HG03064 (cell line): ENCODE results near the gene ANGPT4.

Experiments
- ATAC-seq: cut with Tn5 transposase; IDR thresholded peaks from one replicate; pipeline ENCODE4 v1.9.1; 2021; ENCODE audit warnings: low read depth; ENCODE audit not compliant: unreplicated experiment

The ANGPT4 gene

GRCh38 chr20:942611-943010 is 26.5 kb upstream of the ANGPT4 start:
- ATAC-seq = no peak

GRCh38 chr20:940926-941325 is 24.8 kb upstream of the ANGPT4 start:
- no peak for ATAC-seq

GRCh38 chr20:939606-940005 is 23.5 kb upstream of the ANGPT4 start:
- no peak for ATAC-seq

GRCh38 chr20:934186-934840 is 18.2 kb upstream of the ANGPT4 start:
- ATAC-seq = no peak

GRCh38 chr20:933029-933428 is 16.9 kb upstream of the ANGPT4 start:
- no peak for ATAC-seq

- no peak for ATAC-seq
These were observed 15.3 kb upstream of the ANGPT4 start for GRCh38 chr20:931401-931800.

GRCh38 chr20:926670-927069 is 10.5 kb upstream of the ANGPT4 start:
- no peak for ATAC-seq

GRCh38 chr20:925516-925915 is 9.4 kb upstream of the ANGPT4 start:
- ATAC-seq = no peak

- ATAC-seq = no peak
These were observed 8.5 kb upstream of the ANGPT4 start for GRCh38 chr20:924639-925038.

GRCh38 chr20:922781-923180 is 6.6 kb upstream of the ANGPT4 start:
- ATAC-seq = no peak

GRCh38 chr20:921068-921467 is 4.9 kb upstream of the ANGPT4 start:
- no peak for ATAC-seq

- ATAC-seq = no peak
These were observed 4.2 kb upstream of the ANGPT4 start for GRCh38 chr20:920311-920710.

GRCh38 chr20:919491-919916 is 3.4 kb upstream of the ANGPT4 start:
- no peak for ATAC-seq

GRCh38 chr20:917416-917815 is 1.3 kb upstream of the ANGPT4 start:
- no peak for ATAC-seq

- no peak for ATAC-seq
These were observed 691 bp upstream of the ANGPT4 start for GRCh38 chr20:916825-917224.

GRCh38 chr20:914727-915498 is 1.2 kb downstream of the ANGPT4 start:
- ATAC-seq = no peak

GRCh38 chr20:913306-913849 is 2.8 kb downstream of the ANGPT4 start:
- ATAC-seq = no peak

GRCh38 chr20:911882-912600 is 4.1 kb downstream of the ANGPT4 start:
- ATAC-seq = no peak

- no peak for ATAC-seq
These were observed 5.0 kb downstream of the ANGPT4 start for GRCh38 chr20:910870-911770.

GRCh38 chr20:910132-910869 is 5.8 kb downstream of the ANGPT4 start:
- ATAC-seq = no peak
